Liver (tissue), 9 donors: ENCODE data around the gene C18orf54. TPM values are rescaled to one million over a fixed set of nuclear protein-coding genes. Genes with fewer than 3 reads are reported as not detected.

ENCODE experiments used
- DNase-seq: peaks from one replicate; pipeline ENCODE4 v3.0.0-alpha.2; 2017; ENCODE audit warnings: low spot score
- H3K27ac ChIP-seq, 2 donors: one replicate each; pipeline ENCODE4 v1.7.0; 2013; ENCODE audit warnings: inconsistent platforms in 2 of 2, low read length in 2 of 2, control low read depth in 1 of 2, low read depth in 1 of 2, mild to moderate bottlenecking in 1 of 2
- H3K27me3 ChIP-seq, 4 donors: one replicate each; pipeline versions ENCODE4 v1.6.1 to v1.7.0; 2013; ENCODE audit warnings: low read length in 3 of 4, inconsistent platforms in 1 of 4, mild to moderate bottlenecking in 1 of 4, moderate library complexity in 1 of 4; ENCODE audit not compliant: control insufficient read depth in 4 of 4, insufficient read depth in 4 of 4
- H3K36me3 ChIP-seq, 4 donors: one replicate each; pipeline versions ENCODE4 v1.6.1 to v1.7.0; 2013; ENCODE audit warnings: low read length in 3 of 4, mild to moderate bottlenecking in 3 of 4, low read depth in 1 of 4, moderate library complexity in 1 of 4; ENCODE audit not compliant: control insufficient read depth in 4 of 4, insufficient read depth in 3 of 4
- H3K4me1 ChIP-seq, 4 donors: one replicate each; pipeline versions ENCODE4 v1.6.1 to v1.7.0; 2013; ENCODE audit warnings: low read length in 3 of 4, mild to moderate bottlenecking in 3 of 4, moderate library complexity in 1 of 4; ENCODE audit not compliant: control insufficient read depth in 4 of 4, insufficient read depth in 4 of 4
- H3K4me3 ChIP-seq, 3 donors: one replicate each; pipeline versions ENCODE4 v1.6.1 to v1.7.0; 2013; ENCODE audit warnings: low read length in 3 of 3, control low read depth in 1 of 3, low read depth in 1 of 3, mild to moderate bottlenecking in 1 of 3
- H3K9ac ChIP-seq, 2 donors: one replicate each; pipeline ENCODE4 v1.7.0; 2013; ENCODE audit warnings: low read length in 2 of 2, mild to moderate bottlenecking in 2 of 2, moderate library complexity in 2 of 2, control low read depth in 1 of 2, low read depth in 1 of 2
- H3K9me3 ChIP-seq, 4 donors: one replicate each; pipeline versions ENCODE4 v1.6.1 to v1.7.0; 2013; ENCODE audit warnings: low read length in 3 of 4; ENCODE audit not compliant: control insufficient read depth in 4 of 4
- EGR1 ChIP-seq, 2 donors: IDR thresholded peaks; 2 replicates each; pipeline ENCODE4 v1.6.1; 2016 to 2018; ENCODE audit warnings: antibody characterized with exemption in 2 of 2, low read depth in 2 of 2
- FOXA1 ChIP-seq: IDR thresholded peaks from 2 replicates; pipeline ENCODE4 v1.6.1; 2016; ENCODE audit warnings: antibody characterized with exemption
- FOXA2 ChIP-seq: IDR thresholded peaks from 2 replicates; pipeline ENCODE4 v1.6.1; 2016; ENCODE audit warnings: antibody characterized with exemption
- GABPA ChIP-seq, 2 donors: IDR thresholded peaks in 1 of 2; conservative IDR thresholded peaks in 1 of 2; 2 replicates each; pipeline ENCODE4 v1.6.1; 2016; ENCODE audit warnings: antibody characterized with exemption in 2 of 2, mild to moderate bottlenecking in 1 of 2, moderate library complexity in 1 of 2
- HNF4A ChIP-seq, 2 donors: conservative IDR thresholded peaks; 2 replicates each; pipeline ENCODE4 v1.6.1; 2016; ENCODE audit warnings: antibody characterized with exemption in 2 of 2, mild to moderate bottlenecking in 2 of 2
- HNF4G ChIP-seq: IDR thresholded peaks from 2 replicates; pipeline ENCODE4 v1.6.1; 2016; ENCODE audit warnings: antibody characterized with exemption
- JUND ChIP-seq, 2 donors: IDR thresholded peaks; 2 replicates each; pipeline ENCODE4 v1.6.1; 2016; ENCODE audit warnings: antibody characterized with exemption in 2 of 2
- NR2F2 ChIP-seq: IDR thresholded peaks from 2 replicates; pipeline ENCODE4 v1.6.1; 2016; ENCODE audit warnings: antibody characterized with exemption
- RAD21 ChIP-seq, 2 donors: IDR thresholded peaks; 2 replicates each; pipeline ENCODE4 v1.6.1; 2016; ENCODE audit warnings: antibody characterized with exemption in 2 of 2, mild to moderate bottlenecking in 2 of 2
- RXRA ChIP-seq, 2 donors: IDR thresholded peaks; 2 replicates each; pipeline ENCODE4 v1.6.1; 2017 to 2018; ENCODE audit warnings: antibody characterized with exemption in 2 of 2, mild to moderate bottlenecking in 1 of 2
- SP1 ChIP-seq: IDR thresholded peaks from 2 replicates; pipeline ENCODE4 v1.6.1; 2018; ENCODE audit warnings: antibody characterized with exemption, mild to moderate bottlenecking
- TAF1 ChIP-seq: conservative IDR thresholded peaks from 2 replicates; pipeline ENCODE4 v1.6.1; 2016; ENCODE audit warnings: antibody characterized with exemption, mild to moderate bottlenecking
- YY1 ChIP-seq: IDR thresholded peaks from 2 replicates; pipeline ENCODE4 v1.6.1; 2016; ENCODE audit warnings: antibody characterized with exemption, mild to moderate bottlenecking
- WGBS: extraction: QIAGEN DNeasy Blood & Tissue Kit; methylation state at CpG from one replicate; pipeline ENCODE4 v1.1.7; 2013; 5-methylcytosine and 5-hydroxymethylcytosine counted together
- polyA plus RNA-seq, 2 donors: library from polyadenylated mRNA; stranded (reverse) in 1 of 2; unstranded in 1 of 2; fragments of 200-250 nt in 1 of 2; fragments of >200 nt in 1 of 2; fragmentation: Nextera tagmentation in 1 of 2; extraction: Ambion mirVana in 1 of 2; gene quantifications; one replicate each; pipeline versions ENCODE4 v1.2.1 to v1.2.3, GENCODE V29; 2013 to 2015
- total RNA-seq, 2 donors: library from RNA; depleted of rRNA; stranded (reverse); fragments of >200 nt; gene quantifications; one replicate each; pipeline ENCODE4 v1.2.3, GENCODE V29; 2014
- TF ChIP-seq, protein P1 (sequence below): fragments of 150-350 bp; IDR thresholded peaks from 2 replicates; pipeline ENCODE4 v1.5.1; 2017; ENCODE audit warnings: improper control_type of control experiment, low read depth, low read length; ENCODE audit not compliant: missing input control
- TF ChIP-seq, protein P2 (sequence below): IDR thresholded peaks from 2 replicates; pipeline ENCODE4 v1.6.1; 2016; ENCODE audit warnings: antibody characterized with exemption
- TF ChIP-seq, protein P3 (sequence below): IDR thresholded peaks from 2 replicates; pipeline ENCODE4 v1.6.1; 2016; ENCODE audit warnings: antibody characterized with exemption
- TF ChIP-seq, protein P4 (sequence below): IDR thresholded peaks from 2 replicates; pipeline ENCODE4 v1.6.1; 2016; ENCODE audit warnings: antibody characterized with exemption
- donor health status: healthy.
- donor health status: healthy.
- donor health status: healthy.
- donor health status: healthy.
- donor health status: healthy.

Gene C18orf54
- total and polyA plus RNA-seq, 4 donors = 0.21 to 4.9 (median 0.33) TPM

DNA sequence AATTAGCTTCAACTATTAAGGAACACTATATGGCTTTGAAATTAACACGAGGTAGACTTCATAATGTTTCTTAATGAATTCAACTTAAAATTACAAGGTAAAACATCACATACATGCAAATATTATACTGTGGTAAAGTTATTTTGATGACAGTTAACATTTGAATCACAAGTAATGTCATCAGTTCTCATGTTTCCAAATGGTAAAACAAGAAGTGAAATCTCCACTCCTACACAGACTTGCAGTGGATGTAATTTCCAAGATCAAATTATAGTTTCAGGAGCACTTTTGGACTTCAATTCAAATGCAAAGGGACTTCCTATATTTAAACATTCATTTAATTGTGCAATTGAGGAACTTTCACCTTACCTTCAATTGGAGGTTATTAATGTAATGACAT, 39.1 kb downstream of the C18orf54 start (continued):
- TF ChIP-seq, protein P1, sequence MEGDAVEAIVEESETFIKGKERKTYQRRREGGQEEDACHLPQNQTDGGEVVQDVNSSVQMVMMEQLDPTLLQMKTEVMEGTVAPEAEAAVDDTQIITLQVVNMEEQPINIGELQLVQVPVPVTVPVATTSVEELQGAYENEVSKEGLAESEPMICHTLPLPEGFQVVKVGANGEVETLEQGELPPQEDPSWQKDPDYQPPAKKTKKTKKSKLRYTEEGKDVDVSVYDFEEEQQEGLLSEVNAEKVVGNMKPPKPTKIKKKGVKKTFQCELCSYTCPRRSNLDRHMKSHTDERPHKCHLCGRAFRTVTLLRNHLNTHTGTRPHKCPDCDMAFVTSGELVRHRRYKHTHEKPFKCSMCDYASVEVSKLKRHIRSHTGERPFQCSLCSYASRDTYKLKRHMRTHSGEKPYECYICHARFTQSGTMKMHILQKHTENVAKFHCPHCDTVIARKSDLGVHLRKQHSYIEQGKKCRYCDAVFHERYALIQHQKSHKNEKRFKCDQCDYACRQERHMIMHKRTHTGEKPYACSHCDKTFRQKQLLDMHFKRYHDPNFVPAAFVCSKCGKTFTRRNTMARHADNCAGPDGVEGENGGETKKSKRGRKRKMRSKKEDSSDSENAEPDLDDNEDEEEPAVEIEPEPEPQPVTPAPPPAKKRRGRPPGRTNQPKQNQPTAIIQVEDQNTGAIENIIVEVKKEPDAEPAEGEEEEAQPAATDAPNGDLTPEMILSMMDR = no peak
- no peak for TF ChIP-seq FOXA1
- TF ChIP-seq GABPA (IDR thresholded peaks at IDR 0.05 in 1 of 2, conservative IDR thresholded peaks at IDR 0.05 in 1 of 2) = no peak
- TF ChIP-seq, protein P2, sequence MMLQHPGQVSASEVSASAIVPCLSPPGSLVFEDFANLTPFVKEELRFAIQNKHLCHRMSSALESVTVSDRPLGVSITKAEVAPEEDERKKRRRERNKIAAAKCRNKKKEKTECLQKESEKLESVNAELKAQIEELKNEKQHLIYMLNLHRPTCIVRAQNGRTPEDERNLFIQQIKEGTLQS = no peak
- TF ChIP-seq, protein P3, sequence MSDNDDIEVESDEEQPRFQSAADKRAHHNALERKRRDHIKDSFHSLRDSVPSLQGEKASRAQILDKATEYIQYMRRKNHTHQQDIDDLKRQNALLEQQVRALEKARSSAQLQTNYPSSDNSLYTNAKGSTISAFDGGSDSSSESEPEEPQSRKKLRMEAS = no peak
- TF ChIP-seq NR2F2 = no peak

DNA sequence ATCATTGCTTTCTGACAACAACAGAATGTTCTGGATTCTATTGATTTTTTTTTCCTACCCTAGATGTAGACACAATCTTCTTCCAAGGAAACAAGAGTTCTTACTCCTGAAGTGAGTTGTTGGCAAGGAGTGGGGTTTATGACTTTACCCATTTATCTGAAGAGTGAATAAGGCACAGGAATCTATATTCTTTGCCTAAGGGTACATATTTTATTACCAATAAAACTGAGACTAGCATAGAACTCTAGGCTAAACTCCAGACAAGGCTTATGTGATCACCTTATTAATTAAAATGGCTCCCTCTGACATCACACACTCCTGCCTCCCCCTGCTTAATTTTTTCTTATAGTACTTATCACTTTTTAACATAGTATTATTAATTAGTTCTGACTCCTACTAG, 47.6 kb downstream of the C18orf54 start:
- DNase-seq = no peak
- no peak for TF ChIP-seq RAD21 (IDR thresholded peaks at IDR 0.05)
- no peak for TF ChIP-seq HNF4G
- TF ChIP-seq, protein P4, sequence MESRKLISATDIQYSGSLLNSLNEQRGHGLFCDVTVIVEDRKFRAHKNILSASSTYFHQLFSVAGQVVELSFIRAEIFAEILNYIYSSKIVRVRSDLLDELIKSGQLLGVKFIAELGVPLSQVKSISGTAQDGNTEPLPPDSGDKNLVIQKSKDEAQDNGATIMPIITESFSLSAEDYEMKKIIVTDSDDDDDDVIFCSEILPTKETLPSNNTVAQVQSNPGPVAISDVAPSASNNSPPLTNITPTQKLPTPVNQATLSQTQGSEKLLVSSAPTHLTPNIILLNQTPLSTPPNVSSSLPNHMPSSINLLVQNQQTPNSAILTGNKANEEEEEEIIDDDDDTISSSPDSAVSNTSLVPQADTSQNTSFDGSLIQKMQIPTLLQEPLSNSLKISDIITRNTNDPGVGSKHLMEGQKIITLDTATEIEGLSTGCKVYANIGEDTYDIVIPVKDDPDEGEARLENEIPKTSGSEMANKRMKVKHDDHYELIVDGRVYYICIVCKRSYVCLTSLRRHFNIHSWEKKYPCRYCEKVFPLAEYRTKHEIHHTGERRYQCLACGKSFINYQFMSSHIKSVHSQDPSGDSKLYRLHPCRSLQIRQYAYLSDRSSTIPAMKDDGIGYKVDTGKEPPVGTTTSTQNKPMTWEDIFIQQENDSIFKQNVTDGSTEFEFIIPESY = no peak
- TF ChIP-seq RXRA (IDR thresholded peaks at IDR 0.05) = no peak
- TF ChIP-seq, protein P3 = no peak
- TF ChIP-seq YY1 = no peak
- TF ChIP-seq FOXA2 = no peak
- TF ChIP-seq JUND (IDR thresholded peaks at IDR 0.05) = no peak
- no peak for TF ChIP-seq HNF4A (conservative IDR thresholded peaks at IDR 0.05)
- no peak for TF ChIP-seq TAF1
- no peak for TF ChIP-seq EGR1 (IDR thresholded peaks at IDR 0.05; ENCODE audit: low read depth in 2 of 2)
- TF ChIP-seq, protein P2 = no peak
- Histone ChIP-seq H3K27me3 (no peaks in the 10 kb centered on the region), H3K27ac (no peak overlapping the region), H3K36me3 (no peaks in the 10 kb centered on the region), H3K9me3 (no peaks in the 10 kb centered on the region), H3K4me3 (no peak overlapping the region), H3K9ac (no peak overlapping the region), H3K4me1 (no peaks in the 10 kb centered on the region)

DNA sequence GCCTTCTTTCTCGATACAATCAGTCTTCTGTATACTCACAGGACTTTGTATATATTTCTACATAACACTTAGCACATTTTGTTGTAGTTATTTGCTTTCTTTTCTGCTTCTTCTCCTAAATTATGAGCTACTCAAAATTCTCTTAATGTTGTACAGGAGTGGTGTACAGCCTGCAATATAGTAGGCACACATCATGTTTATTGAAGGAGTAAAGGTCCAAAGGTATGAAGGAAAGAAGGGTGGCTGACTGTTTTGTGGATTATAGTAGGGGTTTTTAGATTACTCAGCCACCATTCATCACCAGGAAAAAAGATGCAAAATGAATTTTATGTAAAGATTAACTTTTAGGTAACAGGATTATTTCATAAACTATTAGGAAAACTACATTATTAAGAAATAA, 54.1 kb downstream of the C18orf54 start:
- no peaks in the 10 kb centered on the region for H3K36me3 ChIP-seq
- no peak overlapping the region for H3K27ac ChIP-seq
- H3K4me1 ChIP-seq = no peaks in the 10 kb centered on the region
- H3K27me3 ChIP-seq = no peaks in the 10 kb centered on the region
- DNase-seq = no peak
- H3K9ac ChIP-seq = no peak overlapping the region
- no peaks in the 10 kb centered on the region for H3K9me3 ChIP-seq
- 68% methylated on average over 1 of the region's 1 CpG for whole genome bisulfite sequencing
- no peak overlapping the region for H3K4me3 ChIP-seq
- TF ChIP-seq GABPA (IDR thresholded peaks at IDR 0.05 in 1 of 2, conservative IDR thresholded peaks at IDR 0.05 in 1 of 2) (no peak), SP1 (no peak), RXRA (IDR thresholded peaks at IDR 0.05) (no peak), EGR1 (IDR thresholded peaks at IDR 0.05; ENCODE audit: low read depth in 2 of 2) (no peak), RAD21 (IDR thresholded peaks at IDR 0.05) (no peak), FOXA2 (no peak)
- TF ChIP-seq, protein P2 = no peak
- TF ChIP-seq, protein P1 = no peak
- TF ChIP-seq, protein P4 = no peak
